Measurements from ENCODE around the gene OTUB2. TPM values are rescaled to one million over a fixed set of nuclear protein-coding genes. Genes with fewer than 3 reads are reported as not detected.

OTUB2 gene
- total RNA-seq, 1 donor from 2014 or later, result 6.8 TPM

GRCh38 chr14:94052662-94053061, 26.5 kb downstream of the OTUB2 start:
- H3K27ac ChIP-seq, result no peak overlapping the region

DNA sequence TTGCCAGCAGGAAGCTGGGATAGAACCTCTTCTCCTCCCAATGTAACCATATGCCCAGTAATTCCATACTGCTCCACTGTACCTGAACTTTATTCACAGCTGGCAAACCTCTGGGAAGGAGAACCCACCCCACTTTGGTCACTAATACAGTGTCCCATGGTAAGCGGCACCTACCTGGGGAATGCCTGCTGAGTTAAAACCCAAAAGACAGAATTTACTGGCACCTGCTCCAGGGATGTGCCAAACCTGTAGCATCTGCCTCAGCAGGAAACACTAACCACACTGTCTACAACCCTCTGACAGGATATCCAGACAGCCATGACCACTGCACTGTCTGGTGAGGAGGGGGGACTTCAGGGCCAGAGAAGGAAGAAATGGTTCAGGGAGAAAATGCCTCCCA, 28.3 kb downstream of the OTUB2 start:
- H2AFZ ChIP-seq (replicated peaks), result no peak overlapping the region
- H3K27ac ChIP-seq, result no peak overlapping the region
- H3K9me3 Mint-ChIP-seq, result no peaks in the 10 kb centered on the region
- TF ChIP-seq, protein P1, sequence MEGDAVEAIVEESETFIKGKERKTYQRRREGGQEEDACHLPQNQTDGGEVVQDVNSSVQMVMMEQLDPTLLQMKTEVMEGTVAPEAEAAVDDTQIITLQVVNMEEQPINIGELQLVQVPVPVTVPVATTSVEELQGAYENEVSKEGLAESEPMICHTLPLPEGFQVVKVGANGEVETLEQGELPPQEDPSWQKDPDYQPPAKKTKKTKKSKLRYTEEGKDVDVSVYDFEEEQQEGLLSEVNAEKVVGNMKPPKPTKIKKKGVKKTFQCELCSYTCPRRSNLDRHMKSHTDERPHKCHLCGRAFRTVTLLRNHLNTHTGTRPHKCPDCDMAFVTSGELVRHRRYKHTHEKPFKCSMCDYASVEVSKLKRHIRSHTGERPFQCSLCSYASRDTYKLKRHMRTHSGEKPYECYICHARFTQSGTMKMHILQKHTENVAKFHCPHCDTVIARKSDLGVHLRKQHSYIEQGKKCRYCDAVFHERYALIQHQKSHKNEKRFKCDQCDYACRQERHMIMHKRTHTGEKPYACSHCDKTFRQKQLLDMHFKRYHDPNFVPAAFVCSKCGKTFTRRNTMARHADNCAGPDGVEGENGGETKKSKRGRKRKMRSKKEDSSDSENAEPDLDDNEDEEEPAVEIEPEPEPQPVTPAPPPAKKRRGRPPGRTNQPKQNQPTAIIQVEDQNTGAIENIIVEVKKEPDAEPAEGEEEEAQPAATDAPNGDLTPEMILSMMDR (IDR thresholded peaks at IDR 0.05), result no peak
- TF ChIP-seq EZH2 (IDR thresholded peaks at IDR 0.05) (no peak), EZH2phosphoT487 (IDR thresholded peaks at IDR 0.05) (no peak)
- peaks cover 4% of the 10 kb centered on the region for H4K20me1 ChIP-seq (ENCODE audit: low read depth)
- no peaks in the 10 kb centered on the region for H3K9me3 ChIP-seq (ENCODE audit: low read depth)
- no peak for DNase-seq (ENCODE audit: low spot score)
- no peaks in the 10 kb centered on the region for H3K36me3 ChIP-seq
- peaks cover 22% of the 10 kb centered on the region for H3K4me1 Mint-ChIP-seq
- H3K9ac ChIP-seq, result no peak overlapping the region
- peaks cover 58% of the 10 kb centered on the region for H3K36me3 Mint-ChIP-seq
- H3K79me2 ChIP-seq (ENCODE audit: low read depth), result no peaks in the 10 kb centered on the region
- H3F3A ChIP-seq (ENCODE audit: low read depth), result no peaks in the 10 kb centered on the region
- H3K4me2 ChIP-seq, result no peak overlapping the region
- H3K4me3 ChIP-seq, result no peak overlapping the region
- no peak overlapping the region for H3K4me3 Mint-ChIP-seq
- H3K27me3 ChIP-seq, result no peaks in the 10 kb centered on the region
- no peaks in the 10 kb centered on the region for H3K27me3 Mint-ChIP-seq (ENCODE audit: insufficient read depth, low read depth)
- H3K4me1 ChIP-seq, result peaks cover 4% of the 10 kb centered on the region
- H3K27ac Mint-ChIP-seq, result no peak overlapping the region

More at GRCh38 chr14:94052662-94053061, 26.5 kb downstream of the OTUB2 start:
- Mint-ChIP-seq H3K27ac (no peak overlapping the region), H3K27me3 (ENCODE audit: insufficient read depth, low read depth) (peaks cover 6% of the 10 kb centered on the region), H3K36me3 (peaks cover 53% of the 10 kb centered on the region), H3K9me3 (no peaks in the 10 kb centered on the region), H3K4me1 (peaks cover 38% of the 10 kb centered on the region), H3K4me3 (no peak overlapping the region)
- H4K20me1 ChIP-seq (ENCODE audit: low read depth), result no peaks in the 10 kb centered on the region
- no peaks in the 10 kb centered on the region for H3F3A ChIP-seq (ENCODE audit: low read depth)
- H3K36me3 ChIP-seq, result no peaks in the 10 kb centered on the region
- DNase-seq (ENCODE audit: low spot score), result no peak
- H3K4me1 ChIP-seq, result peaks cover 4% of the 10 kb centered on the region
- no peaks in the 10 kb centered on the region for H3K27me3 ChIP-seq
- H3K4me3 ChIP-seq, result no peak overlapping the region
- no peak overlapping the region for H2AFZ ChIP-seq (replicated peaks)
- H3K79me2 ChIP-seq (ENCODE audit: low read depth), result no peaks in the 10 kb centered on the region
- H3K9ac ChIP-seq, result no peak overlapping the region
- no peaks in the 10 kb centered on the region for H3K9me3 ChIP-seq (ENCODE audit: low read depth)
- no peak overlapping the region for H3K4me2 ChIP-seq
- TF ChIP-seq EZH2phosphoT487 (IDR thresholded peaks at IDR 0.05) (no peak), EZH2 (IDR thresholded peaks at IDR 0.05) (no peak)
- TF ChIP-seq, protein P1 (IDR thresholded peaks at IDR 0.05), result no peak

DNA sequence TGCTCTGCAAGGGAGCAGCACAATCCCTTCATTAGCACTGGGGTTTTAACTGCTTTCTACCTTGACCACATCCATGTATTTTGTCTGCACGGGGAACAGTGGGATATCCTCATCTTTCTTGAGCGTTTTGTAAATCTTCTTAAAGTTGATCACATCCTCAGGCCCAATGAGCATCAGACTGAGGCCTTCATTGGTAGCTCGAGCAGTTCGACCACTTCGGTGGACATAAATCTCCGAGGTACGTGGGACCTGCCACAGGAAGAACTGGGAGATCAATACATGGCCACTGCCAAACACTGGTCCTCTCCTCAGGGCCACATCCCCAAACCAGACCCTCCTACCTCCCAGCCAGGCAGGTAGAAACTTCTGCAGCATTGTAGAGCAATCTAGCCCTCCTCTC, 28.8 kb downstream of the OTUB2 start:
- Histone ChIP-seq H4K20me1 (ENCODE audit: low read depth) (peaks cover 4% of the 10 kb centered on the region), H3K9ac (no peak overlapping the region), H3F3A (ENCODE audit: low read depth) (no peaks in the 10 kb centered on the region), H3K27ac (no peak overlapping the region), H3K4me1 (peaks cover 4% of the 10 kb centered on the region), H3K4me2 (no peak overlapping the region), H3K36me3 (no peaks in the 10 kb centered on the region), H3K79me2 (ENCODE audit: low read depth) (no peaks in the 10 kb centered on the region), H3K27me3 (no peaks in the 10 kb centered on the region), H3K4me3 (no peak overlapping the region), H2AFZ (replicated peaks) (no peak overlapping the region), H3K9me3 (ENCODE audit: low read depth) (no peaks in the 10 kb centered on the region)
- no peak for DNase-seq (ENCODE audit: low spot score)
- Mint-ChIP-seq H3K27me3 (ENCODE audit: insufficient read depth, low read depth) (no peaks in the 10 kb centered on the region), H3K4me3 (no peak overlapping the region), H3K9me3 (no peaks in the 10 kb centered on the region), H3K36me3 (peaks cover 56% of the 10 kb centered on the region), H3K27ac (no peak overlapping the region), H3K4me1 (peaks cover 20% of the 10 kb centered on the region)
- no peak for TF ChIP-seq EZH2phosphoT487 (IDR thresholded peaks at IDR 0.05)
- TF ChIP-seq, protein P1 (IDR thresholded peaks at IDR 0.05), result no peak
- TF ChIP-seq EZH2 (IDR thresholded peaks at IDR 0.05), result no peak
